Ishikawa (cell line): Measurements from ENCODE around the gene SPATA33.

Source experiments
- CEBPB ChIP-seq: IDR thresholded peaks from 2 replicates; pipeline ENCODE4 v1.6.1; 2012
- CREB1 ChIP-seq: IDR thresholded peaks from 2 replicates; pipeline ENCODE4 v1.6.1; 2012; ENCODE audit warnings: low read depth
- EGR1 ChIP-seq: IDR thresholded peaks from 2 replicates; pipeline ENCODE4 v1.6.1; 2012
- EP300 ChIP-seq: IDR thresholded peaks from 2 replicates; pipeline ENCODE4 v1.6.1; 2012; ENCODE audit warnings: borderline replicate concordance
- FOXM1 ChIP-seq: IDR thresholded peaks from 2 replicates; pipeline ENCODE4 v1.6.1; 2012; ENCODE audit warnings: low read depth, borderline replicate concordance
- MAX ChIP-seq: IDR thresholded peaks from 2 replicates; pipeline ENCODE4 v1.6.1; 2012
- NFIC ChIP-seq: IDR thresholded peaks from 2 replicates; pipeline ENCODE4 v1.6.1; 2012
- RAD21 ChIP-seq: IDR thresholded peaks from 2 replicates; pipeline ENCODE4 v1.6.1; 2012; ENCODE audit warnings: low read depth
- REST ChIP-seq: IDR thresholded peaks from 2 replicates; pipeline ENCODE4 v1.6.1; 2012; ENCODE audit warnings: low read depth, mild to moderate bottlenecking
- TAF1 ChIP-seq: IDR thresholded peaks from 2 replicates; pipeline ENCODE4 v1.6.1; 2012; ENCODE audit warnings: low read depth, mild to moderate bottlenecking
- TCF12 ChIP-seq: IDR thresholded peaks from 2 replicates; pipeline ENCODE4 v1.6.1; 2012; ENCODE audit warnings: low read depth
- TEAD4 ChIP-seq: IDR thresholded peaks from 2 replicates; pipeline ENCODE4 v1.6.1; 2012
- USF1 ChIP-seq: IDR thresholded peaks from 2 replicates; pipeline ENCODE4 v1.6.1; 2012
- YY1 ChIP-seq: IDR thresholded peaks from 2 replicates; pipeline ENCODE4 v1.6.1; 2012; ENCODE audit warnings: low read depth
- ZBTB7A ChIP-seq: IDR thresholded peaks from 2 replicates; pipeline ENCODE4 v1.6.1; 2012; ENCODE audit warnings: low read depth

Gene SPATA33

GRCh38 chr16:89621698-89622409 is 35.8 kb upstream of the SPATA33 start:
- TF ChIP-seq FOXM1, result no peak
- TF ChIP-seq MAX, result no peak

GRCh38 chr16:89623511-89624261 is 34.0 kb upstream of the SPATA33 start:
- TF ChIP-seq FOXM1, result no peak
- no peak for TF ChIP-seq CEBPB
- TF ChIP-seq YY1, result no peak
- TF ChIP-seq NFIC, result no peak
- TF ChIP-seq TEAD4, result no peak
- TF ChIP-seq RAD21, result no peak
- no peak for TF ChIP-seq TCF12
- no peak for TF ChIP-seq ZBTB7A
- no peak for TF ChIP-seq REST
- no peak for TF ChIP-seq USF1

GRCh38 chr16:89624777-89625761 is 32.6 kb upstream of the SPATA33 start:
- TF ChIP-seq NFIC, result no peak
- no peak for TF ChIP-seq TAF1
- TF ChIP-seq TEAD4, result no peak
- no peak for TF ChIP-seq CEBPB
- no peak for TF ChIP-seq REST
- no peak for TF ChIP-seq FOXM1

GRCh38 chr16:89629827-89630610 is 27.6 kb upstream of the SPATA33 start:
- TF ChIP-seq ZBTB7A (no peak), RAD21 (no peak), FOXM1 (no peak), NFIC (no peak), CREB1 (no peak), EGR1 (no peak), REST (no peak), EP300 (no peak), CEBPB (no peak), TAF1 (no peak), TEAD4 (no peak), USF1 (no peak), MAX (no peak), TCF12 (no peak)
